IPS DF 6.9 (cell line): ENCODE data around the gene RNLS.

Experiments used
- DNase-seq: peaks from one replicate; pipeline ENCODE4 v3.0.0-alpha.2; 2013; ENCODE audit warnings: low read depth, low spot score
- H3K27ac ChIP-seq: one replicate; pipeline ENCODE4 v1.5.1; 2013; ENCODE audit warnings: low read length, control low read depth
- H3K27me3 ChIP-seq: 2 replicates; pipeline ENCODE4 v1.6.1; 2013; ENCODE audit warnings: mild to moderate bottlenecking, low read length; ENCODE audit not compliant: control insufficient read depth, insufficient read depth
- H3K36me3 ChIP-seq: 2 replicates; pipeline ENCODE4 v1.6.1; 2013; ENCODE audit warnings: low read length; ENCODE audit not compliant: control insufficient read depth, insufficient read depth
- H3K4me1 ChIP-seq: 2 replicates; pipeline ENCODE4 v1.6.1; 2013; ENCODE audit warnings: low read length; ENCODE audit not compliant: control insufficient read depth, insufficient read depth
- H3K4me3 ChIP-seq: 2 replicates; pipeline ENCODE4 v1.5.1; 2013; ENCODE audit warnings: mild to moderate bottlenecking, low read length
- H3K9me3 ChIP-seq: 2 replicates; pipeline ENCODE4 v1.6.1; 2013; ENCODE audit warnings: low read length, inconsistent platforms; ENCODE audit not compliant: control insufficient read depth, insufficient read depth
- WGBS: extraction: QIAGEN DNeasy Blood & Tissue Kit; methylation state at CpG from one replicate; pipeline ENCODE4 v1.1.7; 2013; ENCODE audit warnings: mixed read lengths, missing lambda C conversion rate; ENCODE audit not compliant: insufficient read length, insufficient coverage; 5-methylcytosine and 5-hydroxymethylcytosine counted together

The RNLS gene

GRCh38 chr10:88299787-88300186, 283.3 kb downstream of the RNLS start:
- H3K4me3 ChIP-seq: no peak overlapping the region
- DNase-seq: no peak
- H3K36me3 ChIP-seq: no peaks in the 10 kb centered on the region
- H3K27ac ChIP-seq: no peak overlapping the region
- no peaks in the 10 kb centered on the region for H3K4me1 ChIP-seq
- H3K27me3 ChIP-seq: no peaks in the 10 kb centered on the region
- H3K9me3 ChIP-seq: no peaks in the 10 kb centered on the region

- H3K4me1 ChIP-seq: no peaks in the 10 kb centered on the region
- no peak overlapping the region for H3K27ac ChIP-seq
- H3K9me3 ChIP-seq: no peaks in the 10 kb centered on the region
- no peak for DNase-seq
- no peaks in the 10 kb centered on the region for H3K36me3 ChIP-seq
- WGBS: no CpG with 5 or more reads among the region's 3 CpGs
- H3K4me3 ChIP-seq: no peak overlapping the region
- no peaks in the 10 kb centered on the region for H3K27me3 ChIP-seq
These were observed 286.0 kb downstream of the RNLS start for GRCh38 chr10:88297103-88297502.

- no peak for DNase-seq
- no peaks in the 10 kb centered on the region for H3K36me3 ChIP-seq
- H3K9me3 ChIP-seq: no peaks in the 10 kb centered on the region
- WGBS: no CpG with 5 or more reads among the region's 3 CpGs
- H3K27me3 ChIP-seq: no peaks in the 10 kb centered on the region
- H3K27ac ChIP-seq: no peak overlapping the region
- H3K4me1 ChIP-seq: no peaks in the 10 kb centered on the region
- H3K4me3 ChIP-seq: no peak overlapping the region
These were observed 289.4 kb downstream of the RNLS start for GRCh38 chr10:88293651-88294230.

- Histone ChIP-seq H3K9me3 (no peaks in the 10 kb centered on the region), H3K4me3 (no peak overlapping the region), H3K27me3 (no peaks in the 10 kb centered on the region), H3K4me1 (no peaks in the 10 kb centered on the region), H3K27ac (no peak overlapping the region), H3K36me3 (no peaks in the 10 kb centered on the region)
- DNase-seq: no peak
- whole genome bisulfite sequencing: no CpG with 5 or more reads among the region's 1 CpG
These were observed 290.0 kb downstream of the RNLS start for GRCh38 chr10:88293073-88293472.

GRCh38 chr10:88292185-88292514, 291.0 kb downstream of the RNLS start:
- H3K9me3 ChIP-seq: no peaks in the 10 kb centered on the region
- H3K27ac ChIP-seq: no peak overlapping the region
- H3K4me1 ChIP-seq: no peaks in the 10 kb centered on the region
- no peak for DNase-seq
- no peaks in the 10 kb centered on the region for H3K27me3 ChIP-seq
- H3K36me3 ChIP-seq: no peaks in the 10 kb centered on the region
- no peak overlapping the region for H3K4me3 ChIP-seq

- no peaks in the 10 kb centered on the region for H3K27me3 ChIP-seq
- H3K36me3 ChIP-seq: no peaks in the 10 kb centered on the region
- no peaks in the 10 kb centered on the region for H3K9me3 ChIP-seq
- no peak overlapping the region for H3K4me3 ChIP-seq
- no CpG with 5 or more reads among the region's 4 CpGs for WGBS
- no peak for DNase-seq
- H3K27ac ChIP-seq: no peak overlapping the region
- H3K4me1 ChIP-seq: no peaks in the 10 kb centered on the region
These were observed 291.6 kb downstream of the RNLS start for GRCh38 chr10:88291289-88292184.

- no peak for DNase-seq
- no peaks in the 10 kb centered on the region for H3K9me3 ChIP-seq
- no peaks in the 10 kb centered on the region for H3K4me1 ChIP-seq
- no peaks in the 10 kb centered on the region for H3K36me3 ChIP-seq
- H3K27ac ChIP-seq: no peak overlapping the region
- H3K27me3 ChIP-seq: no peaks in the 10 kb centered on the region
- no peak overlapping the region for H3K4me3 ChIP-seq
These were observed 293.8 kb downstream of the RNLS start for GRCh38 chr10:88289342-88289741.

GRCh38 chr10:88288320-88289059, 294.6 kb downstream of the RNLS start:
- no peaks in the 10 kb centered on the region for H3K4me1 ChIP-seq
- no peak overlapping the region for H3K27ac ChIP-seq
- H3K9me3 ChIP-seq: no peaks in the 10 kb centered on the region
- no peak overlapping the region for H3K4me3 ChIP-seq
- H3K27me3 ChIP-seq: no peaks in the 10 kb centered on the region
- DNase-seq: no peak
- no peaks in the 10 kb centered on the region for H3K36me3 ChIP-seq
- no CpG with 5 or more reads among the region's 3 CpGs for WGBS

- no peak overlapping the region for H3K27ac ChIP-seq
- no peak overlapping the region for H3K4me3 ChIP-seq
- no CpG with 5 or more reads among the region's 1 CpG for WGBS
- H3K9me3 ChIP-seq: no peaks in the 10 kb centered on the region
- H3K4me1 ChIP-seq: no peaks in the 10 kb centered on the region
- no peak for DNase-seq
- no peaks in the 10 kb centered on the region for H3K27me3 ChIP-seq
- H3K36me3 ChIP-seq: no peaks in the 10 kb centered on the region
These were observed 297.1 kb downstream of the RNLS start for GRCh38 chr10:88286030-88286429.

GRCh38 chr10:88281592-88282347, 301.3 kb downstream of the RNLS start:
- Histone ChIP-seq H3K27ac (no peak overlapping the region), H3K4me3 (no peak overlapping the region), H3K27me3 (no peaks in the 10 kb centered on the region), H3K36me3 (no peaks in the 10 kb centered on the region), H3K4me1 (no peaks in the 10 kb centered on the region), H3K9me3 (no peaks in the 10 kb centered on the region)
- no peak for DNase-seq
- WGBS: no CpG with 5 or more reads among the region's 6 CpGs
